ENCODE data around the gene SELENOO. TPM values are rescaled to one million over a fixed set of nuclear protein-coding genes. Genes with fewer than 3 reads are reported as not detected.
A peak's percentile ranks its signal among the peaks of the same experiment; 100 is the strongest.

Gene SELENOO
- total RNA-seq, 1 donor from 2014 or later: 6.1 TPM

- FAIRE-seq (no peak), DNase-seq (ENCODE audit: low spot score in 2 of 2) (no peak)
These were observed 28.8 kb upstream of the SELENOO start for GRCh38 chr22:50171965-50172421.

- no peak for FAIRE-seq
These were observed 27.4 kb upstream of the SELENOO start for GRCh38 chr22:50173311-50173982.

GRCh38 chr22:50173983-50174355 lies 26.8 kb upstream of the SELENOO start:
- FAIRE-seq (no peak), DNase-seq (ENCODE audit: low spot score in 2 of 2) (no peak)

More at GRCh38 chr22:50173311-50173982, 27.4 kb upstream of the SELENOO start:
- DNase-seq (ENCODE audit: low spot score in 2 of 2): no peak

- DNase-seq (ENCODE audit: low spot score in 2 of 2): no peak
- FAIRE-seq: no peak
These were observed 26.2 kb upstream of the SELENOO start for GRCh38 chr22:50174382-50175190.

GRCh38 chr22:50175191-50175461 lies 25.7 kb upstream of the SELENOO start:
- DNase-seq (ENCODE audit: low spot score in 2 of 2) (no peak), FAIRE-seq (no peak)

- FAIRE-seq (no peak), DNase-seq (ENCODE audit: low spot score in 2 of 2) (no peak)
These were observed 24.6 kb upstream of the SELENOO start for GRCh38 chr22:50175921-50176849.

GRCh38 chr22:50176850-50177536 lies 23.8 kb upstream of the SELENOO start:
- DNase-seq (ENCODE audit: low spot score in 2 of 2): no peak
- no peak for FAIRE-seq

- FAIRE-seq: no peak
- peak in 1 of 2 donors; percentile 33 for DNase-seq (ENCODE audit: low spot score in 2 of 2)
These were observed 23.0 kb upstream of the SELENOO start for GRCh38 chr22:50177537-50178470.

- FAIRE-seq: no peak
- DNase-seq (ENCODE audit: low spot score in 2 of 2): peak in 1 of 2 donors; percentile 42
These were observed 22.3 kb upstream of the SELENOO start for GRCh38 chr22:50178471-50178864.

GRCh38 chr22:50178871-50179869 lies 21.6 kb upstream of the SELENOO start:
- DNase-seq (ENCODE audit: low spot score in 2 of 2) (peak in 1 of 2 donors; percentile 17), FAIRE-seq (no peak)

GRCh38 chr22:50179937-50180726 lies 20.7 kb upstream of the SELENOO start:
- FAIRE-seq (no peak), DNase-seq (ENCODE audit: low spot score in 2 of 2) (no peak)

GRCh38 chr22:50180727-50181521 lies 19.9 kb upstream of the SELENOO start:
- DNase-seq (ENCODE audit: low spot score in 2 of 2) (no peak), FAIRE-seq (no peak)

- DNase-seq (ENCODE audit: low spot score in 2 of 2) (peak in 1 of 2 donors; percentile 41), FAIRE-seq (no peak)
These were observed 18.4 kb upstream of the SELENOO start for GRCh38 chr22:50182176-50183081.

- DNase-seq (ENCODE audit: low spot score in 2 of 2): no peak
- no peak for FAIRE-seq
These were observed 17.5 kb upstream of the SELENOO start for GRCh38 chr22:50183141-50183971.

Measured in frontal cortex (tissue), 4 donors.